Astrocyte (in vitro differentiated cells and primary cell): ENCODE results near the gene TSPAN17. TPM values are rescaled to one million over a fixed set of nuclear protein-coding genes. Genes with fewer than 3 reads are reported as not detected.

ENCODE experiments used
- DNase-seq: peaks from one replicate; pipeline ENCODE4 v3.0.0-alpha.2; 2010; ENCODE audit warnings: low read depth
- FAIRE-seq: peaks from 2 replicates; lab custom pipeline; 2011; peaks lifted over from hg19 to GRCh38; lab: Jason Lieb, UNC
- H2AFZ ChIP-seq: 2 replicates; pipeline ENCODE4 v1.6.0; 2012; ENCODE audit warnings: low read depth, low read length, inconsistent platforms
- H3K27ac ChIP-seq: 2 replicates; pipeline ENCODE4 v1.5.1; 2011; ENCODE audit warnings: low read depth, low read length, inconsistent platforms
- H3K27me3 ChIP-seq: 2 replicates; pipeline ENCODE4 v1.6.0; 2011; ENCODE audit warnings: low read length, inconsistent platforms; ENCODE audit not compliant: insufficient read depth
- H3K36me3 ChIP-seq: 2 replicates; pipeline ENCODE4 v1.5.1; 2011; ENCODE audit warnings: low read length, inconsistent platforms; ENCODE audit not compliant: insufficient read depth
- H3K4me1 ChIP-seq: 2 replicates; pipeline ENCODE4 v1.5.1; 2011; ENCODE audit warnings: low read length, inconsistent platforms; ENCODE audit not compliant: insufficient read depth
- H3K4me2 ChIP-seq: 2 replicates; pipeline ENCODE4 v1.6.0; 2012; ENCODE audit warnings: low read length, inconsistent platforms
- H3K4me3 ChIP-seq: 2 replicates; pipeline ENCODE4 v1.5.1; 2011; ENCODE audit warnings: low read depth, mild to moderate bottlenecking, low read length, inconsistent platforms; ENCODE audit not compliant: insufficient read depth
- H3K79me2 ChIP-seq: 2 replicates; pipeline ENCODE4 v1.6.0; 2012; ENCODE audit warnings: mild to moderate bottlenecking, low read length, inconsistent platforms; ENCODE audit not compliant: insufficient read depth
- H3K9ac ChIP-seq: 2 replicates; pipeline ENCODE4 v1.6.0; 2012; ENCODE audit warnings: mild to moderate bottlenecking, low read length, inconsistent platforms
- H3K9me3 ChIP-seq: 2 replicates; pipeline ENCODE4 v1.5.1; 2012; ENCODE audit warnings: low read depth, mild to moderate bottlenecking, low read length, inconsistent platforms; ENCODE audit not compliant: insufficient read depth
- H4K20me1 ChIP-seq: 2 replicates; pipeline ENCODE4 v1.6.0; 2012; ENCODE audit warnings: low read length, inconsistent platforms; ENCODE audit not compliant: insufficient read depth
- H3K27ac Mint-ChIP-seq: one replicate; pipeline ENCODE4 v1.8.0; 2021; ENCODE audit warnings: mild to moderate bottlenecking, mixed read lengths; ENCODE audit not compliant: unreplicated experiment
- H3K27me3 Mint-ChIP-seq: one replicate; pipeline ENCODE4 v1.8.0; 2021; ENCODE audit warnings: low read depth, mixed read lengths; ENCODE audit not compliant: unreplicated experiment
- H3K36me3 Mint-ChIP-seq: one replicate; pipeline ENCODE4 v1.8.0; 2021; ENCODE audit warnings: low read depth, mixed read lengths; ENCODE audit not compliant: unreplicated experiment
- H3K4me1 Mint-ChIP-seq: one replicate; pipeline ENCODE4 v1.8.0; 2021; ENCODE audit warnings: low read depth, mixed read lengths; ENCODE audit not compliant: unreplicated experiment
- H3K4me3 Mint-ChIP-seq: one replicate; pipeline ENCODE4 v1.8.0; 2021; ENCODE audit warnings: mild to moderate bottlenecking, moderate library complexity, mixed read lengths; ENCODE audit not compliant: unreplicated experiment
- H3K9me3 Mint-ChIP-seq: one replicate; pipeline ENCODE4 v1.8.0; 2021; ENCODE audit warnings: mild to moderate bottlenecking, mixed read lengths; ENCODE audit not compliant: unreplicated experiment
- CTCF ChIP-seq: IDR thresholded peaks from 2 replicates; pipeline ENCODE4 v1.5.1; 2011; ENCODE audit warnings: low read depth, mild to moderate bottlenecking, inconsistent platforms, low read length, moderate library complexity; ENCODE audit not compliant: insufficient read depth
- EZH2 ChIP-seq: IDR thresholded peaks from 2 replicates; pipeline ENCODE4 v1.6.1; 2012; ENCODE audit warnings: mild to moderate bottlenecking, low read length, inconsistent platforms; ENCODE audit not compliant: insufficient read depth
- total RNA-seq: library from RNA; stranded (reverse); gene quantifications from 2 replicates; pipeline ENCODE4 v1.2.1, GENCODE V29; 2021

The TSPAN17 gene
- total RNA-seq, 1 donor from 2014 or later = 56.5 TPM

DNA sequence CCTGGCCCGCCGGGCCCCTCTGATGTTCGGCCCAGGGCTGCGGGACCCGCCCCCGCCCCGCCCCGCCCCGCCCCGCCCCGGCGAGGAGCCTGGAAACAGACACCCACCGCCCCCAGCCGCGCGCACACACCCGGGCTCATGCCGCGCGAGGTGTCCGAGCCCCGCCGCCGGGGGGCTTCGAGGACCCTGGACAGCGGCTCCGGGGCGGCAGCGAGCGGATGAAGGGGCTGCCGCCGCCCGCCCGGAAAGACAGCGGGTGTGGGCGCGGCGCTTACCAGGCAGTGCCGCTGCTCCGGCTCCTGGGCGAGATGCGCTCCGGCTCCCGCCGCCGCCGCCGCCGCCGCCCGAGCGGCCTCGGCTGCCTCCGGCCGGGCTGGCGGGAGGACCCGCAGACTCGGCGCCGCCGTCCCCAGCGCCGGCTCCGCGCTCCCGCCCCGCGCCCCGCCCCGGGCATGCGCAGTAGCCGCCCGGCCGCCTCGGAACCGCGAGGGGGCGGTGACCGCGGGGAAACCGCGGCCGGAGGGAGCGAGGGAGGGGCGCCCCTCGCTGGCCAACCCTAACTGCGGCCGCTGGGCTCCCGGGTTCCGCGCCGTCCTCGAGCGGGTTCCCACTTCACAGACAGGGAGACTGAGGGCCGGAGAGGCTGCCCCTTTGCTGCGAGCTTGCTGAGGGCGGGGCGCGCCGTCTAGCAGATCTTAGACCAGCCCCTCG lies 37.4 kb upstream of the TSPAN17 start, which contains the start of gene GPRIN1:
Gene GPRIN1 (minus strand): TSS at position 433 of the 711 bp plus-strand sequence. CDS start 10,322 bp downstream, outside the sequence.
- H3K4me1 Mint-ChIP-seq = peaks cover 25% of the 10 kb centered on the region
- peak within 1 kb of the TSS; percentile 90 for H3K4me2 ChIP-seq
- H2AFZ ChIP-seq = peak within 1 kb of the TSS; percentile 69
- DNase-seq (no peak), FAIRE-seq (no peak)
- H3K36me3 ChIP-seq = no peaks in the 10 kb centered on the region
- H3K9ac ChIP-seq = peak within 1 kb of the TSS; percentile 63
- peak within 1 kb of the TSS; percentile 78 for H3K27ac Mint-ChIP-seq
- peak within 1 kb of the TSS; percentile 93 for H3K4me3 Mint-ChIP-seq
- H3K9me3 Mint-ChIP-seq = no peaks in the 10 kb centered on the region
- peaks cover 9% of the 10 kb centered on the region for H3K79me2 ChIP-seq
- peak within 1 kb of the TSS; percentile 61 for H3K4me3 ChIP-seq
- no peaks in the 10 kb centered on the region for H3K36me3 Mint-ChIP-seq
- H3K9me3 ChIP-seq = no peaks in the 10 kb centered on the region
- H3K27me3 ChIP-seq = no peaks in the 10 kb centered on the region
- H3K27ac ChIP-seq = no peak within 1 kb of the TSS
- TF ChIP-seq EZH2 = no peak
- no peak for TF ChIP-seq CTCF
- peaks cover 31% of the 10 kb centered on the region for H4K20me1 ChIP-seq
- peaks cover 21% of the 10 kb centered on the region for H3K4me1 ChIP-seq
- peaks cover 8% of the 10 kb centered on the region for H3K27me3 Mint-ChIP-seq

DNA sequence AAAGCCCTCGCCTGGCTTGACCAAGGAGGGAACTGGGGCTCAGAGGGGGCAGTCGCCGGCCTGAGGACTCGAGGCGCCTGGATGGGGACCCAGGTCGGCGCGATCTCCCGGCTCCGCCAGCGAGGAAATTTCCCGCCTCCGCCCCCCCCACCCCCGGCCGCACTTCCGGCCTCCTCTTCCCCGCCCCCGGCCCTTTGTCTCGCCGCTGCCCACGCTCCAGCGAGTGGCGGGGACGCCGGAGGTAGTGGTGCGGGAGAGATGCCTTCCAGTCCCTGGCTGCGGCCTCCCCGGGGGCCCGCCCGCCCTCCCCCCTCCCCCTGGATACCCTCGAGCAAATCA lies 36.9 kb upstream of the TSPAN17 start:
- Histone ChIP-seq H3K27me3 (no peaks in the 10 kb centered on the region), H3K79me2 (peaks cover 9% of the 10 kb centered on the region), H3K9me3 (no peaks in the 10 kb centered on the region), H3K36me3 (no peaks in the 10 kb centered on the region), H3K27ac (no peak overlapping the region), H2AFZ (peak overlapping the region; percentile 69), H3K4me1 (peaks cover 25% of the 10 kb centered on the region), H3K9ac (peak overlapping the region; percentile 26), H3K4me3 (peak overlapping the region; percentile 56), H3K4me2 (peak overlapping the region; percentile 90), H4K20me1 (peaks cover 31% of the 10 kb centered on the region)
- TF ChIP-seq EZH2 = no peak
- TF ChIP-seq CTCF = no peak
- Mint-ChIP-seq H3K9me3 (no peaks in the 10 kb centered on the region), H3K4me3 (peak overlapping the region; percentile 74), H3K27me3 (peaks cover 8% of the 10 kb centered on the region), H3K4me1 (peaks cover 28% of the 10 kb centered on the region), H3K27ac (no peak overlapping the region), H3K36me3 (no peaks in the 10 kb centered on the region)
- FAIRE-seq (no peak), DNase-seq (no peak)

- H4K20me1 ChIP-seq = peaks cover 28% of the 10 kb centered on the region
- TF ChIP-seq CTCF = no peak
- TF ChIP-seq EZH2 = no peak
- no peaks in the 10 kb centered on the region for H3K9me3 ChIP-seq
- FAIRE-seq = peak; percentile 17
- peak overlapping the region; percentile 30 for H3K4me3 Mint-ChIP-seq
- no peaks in the 10 kb centered on the region for H3K36me3 Mint-ChIP-seq
- DNase-seq = peak; percentile 76
- H3K4me1 Mint-ChIP-seq = peaks cover 36% of the 10 kb centered on the region
- H3K27ac ChIP-seq = no peak overlapping the region
- no peaks in the 10 kb centered on the region for H3K9me3 Mint-ChIP-seq
- peaks cover 9% of the 10 kb centered on the region for H3K79me2 ChIP-seq
- H2AFZ ChIP-seq = no peak overlapping the region
- no peak overlapping the region for H3K4me3 ChIP-seq
- H3K9ac ChIP-seq = no peak overlapping the region
- H3K27me3 ChIP-seq = no peaks in the 10 kb centered on the region
- no peaks in the 10 kb centered on the region for H3K36me3 ChIP-seq
- H3K27me3 Mint-ChIP-seq = peaks cover 8% of the 10 kb centered on the region
- H3K27ac Mint-ChIP-seq = no peak overlapping the region
- H3K4me2 ChIP-seq = no peak overlapping the region
- H3K4me1 ChIP-seq = peaks cover 31% of the 10 kb centered on the region
These were observed 35.8 kb upstream of the TSPAN17 start for GRCh38 chr5:176611435-176611834.
